Measurements from ENCODE around the gene PBX1.

Gene PBX1

DNA sequence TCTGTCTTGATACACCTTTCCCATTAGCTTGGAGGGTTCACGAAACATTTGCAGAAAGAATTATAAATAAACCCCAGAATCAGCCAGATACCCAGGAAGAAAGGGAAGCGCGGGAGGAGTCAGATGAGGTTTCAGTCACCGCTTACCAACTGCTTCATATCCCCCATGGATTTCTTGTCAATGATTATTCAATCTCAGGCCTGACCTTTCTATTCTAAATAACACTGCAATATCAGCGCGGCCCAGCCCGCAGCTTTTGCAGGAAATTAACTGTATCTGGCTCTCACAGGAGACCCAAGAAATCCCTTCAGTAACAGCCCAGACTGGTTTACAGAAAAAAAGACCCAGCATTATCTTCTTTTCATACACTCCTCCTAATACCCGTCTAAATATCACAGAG is 308.6 kb downstream of the PBX1 start:
- Histone ChIP-seq H3K27me3 (ENCODE audit: control insufficient read depth, low read length) (no peaks in the 10 kb centered on the region), H3K79me2 (ENCODE audit: control insufficient read depth, low read length) (no peaks in the 10 kb centered on the region), H3K36me3 (ENCODE audit: control insufficient read depth, low read length) (no peaks in the 10 kb centered on the region), H3K27ac (ENCODE audit: low read depth, low read length) (no peak overlapping the region), H3F3A (ENCODE audit: control insufficient read depth, insufficient read depth) (no peaks in the 10 kb centered on the region), H3K4me1 (ENCODE audit: control insufficient read depth, low read length) (no peaks in the 10 kb centered on the region), H3K9me2 (replicated peaks; ENCODE audit: control insufficient read depth, low read length) (no peaks in the 10 kb centered on the region), H4K20me1 (ENCODE audit: control insufficient read depth, insufficient read depth, low read depth, low read length) (no peaks in the 10 kb centered on the region), H3K4me3 (ENCODE audit: low read length) (no peak overlapping the region), H3K4me2 (ENCODE audit: low read length) (no peak overlapping the region), H3K9me3 (ENCODE audit: control insufficient read depth, insufficient read depth, low read length) (no peaks in the 10 kb centered on the region)
- TF ChIP-seq CTCF (IDR thresholded peaks at IDR 0.05; ENCODE audit: low read depth, low read length, poor library complexity, severe bottlenecking) (no peak), EZH2phosphoT487 (IDR thresholded peaks at IDR 0.05; ENCODE audit: borderline replicate concordance, low read length) (no peak)

GRCh38 chr1:164868990-164869389 is 310.0 kb downstream of the PBX1 start:
- Histone ChIP-seq H3K27ac (ENCODE audit: low read depth, low read length) (no peak overlapping the region), H3F3A (ENCODE audit: control insufficient read depth, insufficient read depth) (no peaks in the 10 kb centered on the region), H3K4me3 (ENCODE audit: low read length) (no peak overlapping the region), H4K20me1 (ENCODE audit: control insufficient read depth, insufficient read depth, low read depth, low read length) (no peaks in the 10 kb centered on the region), H3K4me2 (ENCODE audit: low read length) (no peak overlapping the region), H3K9me3 (ENCODE audit: control insufficient read depth, insufficient read depth, low read length) (no peaks in the 10 kb centered on the region), H3K36me3 (ENCODE audit: control insufficient read depth, low read length) (no peaks in the 10 kb centered on the region), H3K4me1 (ENCODE audit: control insufficient read depth, low read length) (no peaks in the 10 kb centered on the region), H3K27me3 (ENCODE audit: control insufficient read depth, low read length) (no peaks in the 10 kb centered on the region), H3K79me2 (ENCODE audit: control insufficient read depth, low read length) (no peaks in the 10 kb centered on the region), H3K9me2 (replicated peaks; ENCODE audit: control insufficient read depth, low read length) (no peaks in the 10 kb centered on the region)
- no peak for TF ChIP-seq CTCF (IDR thresholded peaks at IDR 0.05; ENCODE audit: low read depth, low read length, poor library complexity, severe bottlenecking)
- TF ChIP-seq EZH2phosphoT487 (IDR thresholded peaks at IDR 0.05; ENCODE audit: borderline replicate concordance, low read length) = no peak

DNA sequence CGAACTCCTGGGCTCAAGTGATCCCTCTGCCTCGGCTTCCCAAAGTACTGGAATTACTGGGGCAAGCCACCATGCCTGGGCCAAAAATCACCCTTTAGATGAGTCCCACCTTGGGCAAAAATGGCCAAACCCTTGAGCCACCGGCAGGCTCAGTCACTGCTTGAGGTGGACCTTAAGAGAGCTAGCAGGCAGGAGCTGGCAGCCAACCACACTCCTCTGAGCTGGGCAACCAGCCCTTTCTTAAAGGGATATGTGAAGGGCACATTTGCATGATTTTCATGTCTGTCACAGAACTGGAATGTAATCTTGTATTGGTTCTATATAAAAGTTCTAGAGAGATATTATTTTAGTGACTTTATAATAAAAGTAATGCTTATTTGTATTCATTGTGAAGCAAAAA is 316.5 kb downstream of the PBX1 start:
- Histone ChIP-seq H3F3A (ENCODE audit: control insufficient read depth, insufficient read depth) (no peaks in the 10 kb centered on the region), H3K4me2 (ENCODE audit: low read length) (no peak overlapping the region), H3K79me2 (ENCODE audit: control insufficient read depth, low read length) (no peaks in the 10 kb centered on the region), H3K27ac (ENCODE audit: low read depth, low read length) (no peak overlapping the region), H3K9me3 (ENCODE audit: control insufficient read depth, insufficient read depth, low read length) (no peaks in the 10 kb centered on the region), H4K20me1 (ENCODE audit: control insufficient read depth, insufficient read depth, low read depth, low read length) (no peaks in the 10 kb centered on the region), H3K27me3 (ENCODE audit: control insufficient read depth, low read length) (no peaks in the 10 kb centered on the region), H3K4me1 (ENCODE audit: control insufficient read depth, low read length) (no peaks in the 10 kb centered on the region), H3K9me2 (replicated peaks; ENCODE audit: control insufficient read depth, low read length) (no peaks in the 10 kb centered on the region), H3K4me3 (ENCODE audit: low read length) (no peak overlapping the region), H3K36me3 (ENCODE audit: control insufficient read depth, low read length) (no peaks in the 10 kb centered on the region)
- no peak for TF ChIP-seq EZH2phosphoT487 (IDR thresholded peaks at IDR 0.05; ENCODE audit: borderline replicate concordance, low read length)
- TF ChIP-seq CTCF (IDR thresholded peaks at IDR 0.05; ENCODE audit: low read depth, low read length, poor library complexity, severe bottlenecking) = no peak

Data from DOHH2 (cell line).